A549 (cell line): ENCODE results near the gene ST8SIA3.

ENCODE experiments used
- BHLHE40 ChIP-seq: IDR thresholded peaks from 2 replicates; pipeline ENCODE4 v1.6.1; 2012; ENCODE audit warnings: low read depth, low read length, inconsistent platforms
- TF ChIP-seq, protein P1 (sequence below): fragments of >200 bp; sonication (Bioruptor Twin); formaldehyde crosslinking; IDR thresholded peaks from 3 replicates; pipeline ENCODE4 v1.5.1; 2016

GRCh38 chr18:57366528-57367081 is 14.2 kb downstream of the ST8SIA3 start:
- TF ChIP-seq, protein P1, sequence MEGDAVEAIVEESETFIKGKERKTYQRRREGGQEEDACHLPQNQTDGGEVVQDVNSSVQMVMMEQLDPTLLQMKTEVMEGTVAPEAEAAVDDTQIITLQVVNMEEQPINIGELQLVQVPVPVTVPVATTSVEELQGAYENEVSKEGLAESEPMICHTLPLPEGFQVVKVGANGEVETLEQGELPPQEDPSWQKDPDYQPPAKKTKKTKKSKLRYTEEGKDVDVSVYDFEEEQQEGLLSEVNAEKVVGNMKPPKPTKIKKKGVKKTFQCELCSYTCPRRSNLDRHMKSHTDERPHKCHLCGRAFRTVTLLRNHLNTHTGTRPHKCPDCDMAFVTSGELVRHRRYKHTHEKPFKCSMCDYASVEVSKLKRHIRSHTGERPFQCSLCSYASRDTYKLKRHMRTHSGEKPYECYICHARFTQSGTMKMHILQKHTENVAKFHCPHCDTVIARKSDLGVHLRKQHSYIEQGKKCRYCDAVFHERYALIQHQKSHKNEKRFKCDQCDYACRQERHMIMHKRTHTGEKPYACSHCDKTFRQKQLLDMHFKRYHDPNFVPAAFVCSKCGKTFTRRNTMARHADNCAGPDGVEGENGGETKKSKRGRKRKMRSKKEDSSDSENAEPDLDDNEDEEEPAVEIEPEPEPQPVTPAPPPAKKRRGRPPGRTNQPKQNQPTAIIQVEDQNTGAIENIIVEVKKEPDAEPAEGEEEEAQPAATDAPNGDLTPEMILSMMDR: no peak
- no peak for TF ChIP-seq BHLHE40
